SKM-1 (cell line): Measurements from ENCODE around the gene ATP2B1.
"Not testable (repeated sequence)": the region's sequence is repeated elsewhere in the genome, so short reads cannot be mapped to it uniquely, and the experiment has no call there.

Experiments used
- DNase-seq: peaks from one replicate; lab custom pipeline; 2025; ENCODE audit not compliant: unreplicated experiment; lab: John Stamatoyannopoulos, UW

Gene ATP2B1

GRCh38 chr12:89717759-89718523, 9.3 kb upstream of the ATP2B1 start:
- DNase-seq, result no peak

GRCh38 chr12:89712706-89713105, 4.1 kb upstream of the ATP2B1 start:
- DNase-seq, result no peak

DNA sequence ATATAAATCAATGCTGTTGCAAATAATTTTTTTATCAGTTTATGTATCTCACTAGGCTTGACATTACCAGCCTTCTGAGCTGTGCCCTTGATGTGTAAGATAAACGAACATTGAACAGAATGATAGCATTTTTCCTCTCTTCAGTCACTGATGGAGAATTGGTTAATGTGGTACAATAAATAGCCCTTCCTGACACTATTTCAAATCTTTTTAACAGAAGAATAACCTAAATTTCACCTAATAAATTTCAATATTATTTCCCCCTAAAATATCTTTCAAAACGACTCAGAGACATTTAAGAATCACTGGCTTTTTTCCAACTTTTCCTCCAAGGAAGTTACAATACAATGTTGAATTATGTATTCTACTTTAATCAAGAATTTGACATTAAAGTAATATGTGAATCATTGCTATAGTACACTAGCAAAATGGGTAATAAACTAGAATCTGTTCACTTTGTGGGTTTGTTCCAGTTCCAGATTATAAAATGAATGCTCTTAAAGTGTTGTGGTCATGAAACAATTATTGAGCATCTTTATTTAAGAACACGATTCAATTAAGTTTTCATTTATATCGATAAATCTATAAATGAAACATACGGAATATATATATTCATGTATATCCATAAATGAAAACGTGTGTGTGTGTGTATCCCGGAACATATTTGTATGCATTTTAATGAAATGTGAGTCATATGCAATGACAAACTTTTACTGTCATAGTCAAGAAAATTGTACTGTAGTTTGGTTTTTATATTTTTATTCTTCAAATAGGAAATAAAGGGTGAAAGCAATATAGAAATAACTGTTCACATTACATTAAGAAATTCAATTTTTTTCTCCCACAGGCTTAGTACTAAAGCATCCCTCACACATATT, 2.5 kb upstream of the ATP2B1 start:
- DNase-seq, result no peak

GRCh38 chr12:89709995-89710872, 1.6 kb upstream of the ATP2B1 start:
- DNase-seq, result no peak

- peak; percentile 84 for DNase-seq
These were observed 738 bp upstream of the ATP2B1 start for GRCh38 chr12:89709157-89709994.

GRCh38 chr12:89707703-89708564, 704 bp downstream of the ATP2B1 start:
- no peak for DNase-seq

- DNase-seq, result no peak
These were observed 1.5 kb downstream of the ATP2B1 start for GRCh38 chr12:89706986-89707702.

DNA sequence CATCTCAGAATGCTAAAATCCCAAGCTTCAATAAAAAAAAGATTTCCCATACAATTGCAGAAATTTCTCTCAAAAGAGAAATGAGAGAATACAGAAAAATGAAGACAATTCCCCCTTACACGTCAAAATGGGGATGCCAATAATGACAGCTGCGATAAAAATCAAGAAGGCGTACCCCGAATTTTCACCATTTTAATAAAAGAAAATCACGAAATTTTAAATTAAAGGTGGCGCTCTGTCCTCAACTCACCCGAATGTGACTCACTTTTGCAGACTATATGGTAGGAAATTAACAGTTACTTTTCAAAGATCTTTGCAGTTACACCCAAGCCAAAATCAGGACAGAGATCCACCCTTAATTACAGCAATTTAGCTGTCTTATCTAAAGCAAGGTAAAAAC, 2.1 kb downstream of the ATP2B1 start:
- DNase-seq, result no peak

- DNase-seq, result no peak
These were observed 4.2 kb downstream of the ATP2B1 start for GRCh38 chr12:89704457-89704856.

DNA sequence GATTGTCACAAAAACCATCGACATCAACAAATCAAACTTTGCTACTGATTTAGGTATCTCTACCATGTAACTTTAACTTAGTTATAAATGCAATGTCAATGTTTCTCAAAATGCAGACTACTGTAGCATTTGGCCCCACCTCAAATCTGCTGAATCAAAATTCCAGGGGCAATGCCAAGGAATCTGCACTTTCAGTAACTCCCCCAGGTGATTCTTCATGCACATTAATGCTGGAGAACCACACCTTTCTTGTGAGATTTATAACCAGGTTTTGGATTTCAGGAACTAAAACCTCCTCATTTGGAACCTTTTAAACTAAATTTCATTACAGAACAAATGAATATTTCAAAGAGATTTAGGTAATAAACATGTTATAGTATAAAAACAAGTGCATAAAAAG, 4.9 kb downstream of the ATP2B1 start:
- no peak for DNase-seq

GRCh38 chr12:89702503-89702902, 6.1 kb downstream of the ATP2B1 start:
- no peak for DNase-seq

GRCh38 chr12:89701606-89702206, 6.9 kb downstream of the ATP2B1 start:
- no peak for DNase-seq

DNA sequence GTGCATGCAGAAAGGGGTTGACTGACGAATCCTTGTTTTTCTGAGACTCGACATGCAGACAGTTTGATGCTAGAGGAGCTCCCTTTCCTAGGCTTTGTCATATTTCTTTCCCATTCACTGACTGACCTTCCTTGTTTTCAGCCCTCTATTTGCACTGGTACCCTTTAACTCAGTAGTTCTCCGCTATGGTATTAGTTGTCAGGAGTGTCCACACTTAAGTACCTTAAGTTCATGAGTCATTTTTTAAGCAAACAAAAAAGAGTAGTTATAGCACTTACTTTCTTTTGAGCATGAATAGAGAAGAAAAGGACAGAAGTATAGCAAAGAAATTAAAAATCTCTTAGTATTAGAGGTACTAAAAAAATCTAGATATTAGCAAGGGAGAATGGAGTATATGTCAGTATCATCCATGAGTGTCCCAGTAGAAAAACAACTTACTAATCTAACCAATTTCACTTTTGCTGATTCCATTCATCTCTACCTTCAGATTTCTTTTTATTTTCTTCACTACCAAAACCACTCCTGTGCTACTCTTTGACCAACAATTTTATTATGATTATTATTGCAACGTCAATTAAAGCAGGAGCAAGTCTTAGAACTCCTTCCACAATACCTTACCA, 8.3 kb downstream of the ATP2B1 start:
- DNase-seq, result no peak

DNA sequence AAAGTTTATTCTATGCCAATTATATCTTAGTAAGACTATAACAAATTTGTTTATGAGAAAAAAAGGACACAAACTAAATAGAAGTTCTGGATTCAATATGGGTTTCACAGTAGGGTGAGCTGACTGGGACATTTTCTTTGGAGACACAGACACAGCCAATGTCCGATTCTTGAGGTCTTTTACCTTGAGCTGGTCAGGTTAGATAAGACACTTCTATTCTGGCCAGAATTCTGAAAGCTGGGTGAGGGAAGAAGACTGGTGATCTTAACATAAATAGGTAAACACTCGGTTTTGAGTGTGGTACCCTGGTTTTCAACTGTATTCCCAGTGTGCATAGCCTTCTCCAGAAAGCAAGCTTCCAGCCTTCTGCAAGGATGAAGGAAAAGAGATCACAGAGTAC, 10.0 kb downstream of the ATP2B1 start:
- DNase-seq, result no peak

GRCh38 chr12:89697728-89698127, 10.9 kb downstream of the ATP2B1 start:
- not testable (repeated sequence) for DNase-seq

- no peak for DNase-seq
These were observed 11.3 kb downstream of the ATP2B1 start for GRCh38 chr12:89697296-89697695.

- DNase-seq, result no peak
These were observed 12.8 kb downstream of the ATP2B1 start for GRCh38 chr12:89695830-89696229.

DNA sequence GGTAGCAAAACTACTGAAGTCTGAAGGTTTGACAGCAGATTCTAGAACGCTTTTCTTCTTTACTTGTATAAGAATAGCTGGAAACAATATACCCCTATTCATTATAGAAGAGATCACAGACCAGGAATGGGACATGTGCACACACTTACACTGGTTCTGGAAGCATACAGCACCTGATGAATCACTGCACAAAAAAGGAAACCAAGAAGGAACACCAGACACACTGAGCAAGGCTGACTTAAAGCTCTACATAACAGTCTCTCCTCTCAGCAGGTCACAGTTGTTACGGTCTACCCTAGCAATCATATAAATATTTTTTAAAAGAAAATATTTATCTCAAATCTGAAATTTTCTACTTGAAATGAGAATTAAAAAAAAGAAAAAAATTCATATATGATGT, 13.5 kb downstream of the ATP2B1 start:
- no peak for DNase-seq
